Measurements from ENCODE around the gene ANKS1A. TPM values are rescaled to one million over a fixed set of nuclear protein-coding genes. Genes with fewer than 3 reads are reported as not detected.

ANKS1A gene
- 7.1 and 9.3 TPM in 2 replicates for total RNA-seq

GRCh38 chr6:34888874-34889555 lies at the start of gene ANKS1A:
ANKS1A (plus strand) TSS chr6:34889255; CDS start chr6:34889403, 148 bp downstream.

GRCh38 chr6:34887753-34888513 lies 1.1 kb upstream of the ANKS1A start, which contains the start of gene TAF11:
TAF11 (minus strand) TSS chr6:34888042; CDS start chr6:34887957, 85 bp downstream.

Other genes with a start within 250 kb of the ANKS1A start
- 29.2 and 42.9 TPM in 2 replicates for gene ILRUN, start 192.5 kb upstream of the ANKS1A start, total RNA-seq
- 47.1 and 48.0 TPM in 2 replicates for gene SNRPC, start 131.8 kb upstream of the ANKS1A start, total RNA-seq
- gene BLTP3A, start 97.2 kb upstream of the ANKS1A start, total RNA-seq = 3.9 and 7.3 TPM in 2 replicates
- gene TAF11, start 1.2 kb upstream of the ANKS1A start, total RNA-seq = 42.2 and 50.0 TPM in 2 replicates

All from epithelial cell of umbilical artery (primary cell).